MM.1S (cell line): ENCODE data around the gene ABCC8.

Experiments used
- EZH2 ChIP-seq: fragments of 300-600 bp; sonication (generic); optimal IDR thresholded peaks from 2 replicates; pipeline ENCODE3; 2017; ENCODE audit warnings: low read depth, mild to moderate bottlenecking, antibody characterized with exemption, low read length, mixed read lengths
- TF ChIP-seq, protein P1 (sequence below): fragments of 300-600 bp; sonication (generic); IDR thresholded peaks from 2 replicates; pipeline ENCODE4 v1.5.1; 2016; ENCODE audit warnings: antibody characterized with exemption, low read length, mixed read lengths

DNA sequence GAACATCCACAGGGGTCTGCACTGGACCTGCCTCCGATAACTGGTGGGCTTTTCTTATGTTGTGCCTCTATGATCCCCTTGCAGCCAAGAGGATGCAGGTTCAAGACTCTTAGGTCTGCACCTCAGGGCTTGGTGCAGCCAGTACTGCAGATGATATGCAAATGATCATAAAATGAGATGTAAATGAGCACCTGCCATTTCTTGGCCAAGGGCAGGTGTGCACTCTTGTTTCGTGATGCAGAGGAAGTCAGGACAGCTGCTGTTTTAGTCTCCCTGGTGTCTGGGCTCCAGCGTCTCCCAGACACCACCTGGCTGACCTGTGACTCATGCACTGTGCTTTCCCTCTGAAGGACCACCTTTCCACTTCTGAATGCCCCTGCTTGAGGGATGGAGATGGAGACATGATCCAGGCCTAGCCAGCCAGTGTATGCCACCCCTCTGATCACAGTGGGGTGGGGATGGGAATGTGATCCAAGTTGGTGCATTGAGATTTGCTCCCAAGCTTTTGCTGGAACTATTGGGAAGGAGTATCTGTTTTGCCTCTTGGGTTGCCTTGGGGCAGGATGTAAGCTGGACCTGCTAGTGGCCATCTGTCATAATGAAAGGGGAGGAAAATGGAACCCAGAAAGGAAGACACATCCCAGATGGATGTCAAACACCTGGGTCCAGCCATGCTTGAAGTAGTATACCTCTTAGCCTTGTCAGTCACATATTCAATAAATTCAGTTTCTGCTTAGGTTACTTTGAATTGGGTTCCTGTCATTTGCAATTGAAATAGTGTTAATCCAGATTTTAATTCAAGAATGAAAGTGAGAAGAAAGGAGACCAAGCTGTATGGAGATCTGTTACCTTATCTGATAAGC is 84.9 kb downstream of the ABCC8 start:
- TF ChIP-seq, protein P1, sequence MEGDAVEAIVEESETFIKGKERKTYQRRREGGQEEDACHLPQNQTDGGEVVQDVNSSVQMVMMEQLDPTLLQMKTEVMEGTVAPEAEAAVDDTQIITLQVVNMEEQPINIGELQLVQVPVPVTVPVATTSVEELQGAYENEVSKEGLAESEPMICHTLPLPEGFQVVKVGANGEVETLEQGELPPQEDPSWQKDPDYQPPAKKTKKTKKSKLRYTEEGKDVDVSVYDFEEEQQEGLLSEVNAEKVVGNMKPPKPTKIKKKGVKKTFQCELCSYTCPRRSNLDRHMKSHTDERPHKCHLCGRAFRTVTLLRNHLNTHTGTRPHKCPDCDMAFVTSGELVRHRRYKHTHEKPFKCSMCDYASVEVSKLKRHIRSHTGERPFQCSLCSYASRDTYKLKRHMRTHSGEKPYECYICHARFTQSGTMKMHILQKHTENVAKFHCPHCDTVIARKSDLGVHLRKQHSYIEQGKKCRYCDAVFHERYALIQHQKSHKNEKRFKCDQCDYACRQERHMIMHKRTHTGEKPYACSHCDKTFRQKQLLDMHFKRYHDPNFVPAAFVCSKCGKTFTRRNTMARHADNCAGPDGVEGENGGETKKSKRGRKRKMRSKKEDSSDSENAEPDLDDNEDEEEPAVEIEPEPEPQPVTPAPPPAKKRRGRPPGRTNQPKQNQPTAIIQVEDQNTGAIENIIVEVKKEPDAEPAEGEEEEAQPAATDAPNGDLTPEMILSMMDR: no peak
- no peak for TF ChIP-seq EZH2
